ENCODE measurements around the gene ALG12. TPM values are rescaled to one million over a fixed set of nuclear protein-coding genes. Genes with fewer than 3 reads are reported as not detected.

ALG12 gene
- total and polyA plus RNA-seq, 2 of the 13 experiments (the other 11 are each of a cell fraction or from before 2014, with no cell fraction given): 7.8 to 15.8 TPM

DNA sequence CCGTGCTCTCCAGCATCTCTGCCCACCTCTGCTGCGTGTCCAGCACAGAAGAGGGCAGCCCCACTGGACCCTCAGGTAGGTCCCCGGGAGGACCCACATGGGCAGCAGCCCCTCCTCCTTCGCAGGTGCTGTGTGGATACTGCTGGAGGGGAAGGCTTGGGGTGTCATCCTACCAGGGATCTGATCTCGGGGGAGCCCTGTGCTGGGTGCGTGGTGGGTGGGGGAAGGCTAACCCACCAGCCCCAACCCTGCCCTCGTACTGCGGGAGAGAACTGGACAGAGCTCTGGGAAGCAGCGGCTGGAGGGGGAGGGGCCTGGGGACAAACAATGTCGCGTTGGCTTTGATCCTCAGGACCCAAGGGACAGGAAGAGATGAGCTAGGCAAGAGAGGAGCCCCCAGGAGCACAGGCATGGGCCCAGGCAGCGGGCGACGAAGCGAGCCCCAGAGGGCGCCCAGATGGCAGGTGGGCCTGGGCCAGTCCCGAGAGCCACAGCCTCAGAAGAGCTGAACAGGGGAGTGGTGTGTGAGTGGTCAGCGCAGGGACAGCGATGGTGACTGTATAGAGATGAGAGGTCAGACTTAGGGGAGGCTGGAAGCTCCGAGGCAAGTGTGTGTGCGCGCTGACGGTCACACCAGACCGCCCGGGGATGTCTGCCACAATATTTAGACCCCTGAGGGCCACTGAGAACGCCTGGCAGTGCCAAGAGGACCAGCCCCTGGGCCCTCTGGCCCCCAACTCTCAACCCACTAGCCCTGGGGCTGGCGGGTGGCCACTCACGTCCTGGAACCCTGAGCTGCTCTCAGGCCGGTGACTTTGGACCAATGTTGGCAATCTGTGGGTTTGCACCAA lies 40.9 kb upstream of the ALG12 start (continued):
- TF ChIP-seq, protein P1, sequence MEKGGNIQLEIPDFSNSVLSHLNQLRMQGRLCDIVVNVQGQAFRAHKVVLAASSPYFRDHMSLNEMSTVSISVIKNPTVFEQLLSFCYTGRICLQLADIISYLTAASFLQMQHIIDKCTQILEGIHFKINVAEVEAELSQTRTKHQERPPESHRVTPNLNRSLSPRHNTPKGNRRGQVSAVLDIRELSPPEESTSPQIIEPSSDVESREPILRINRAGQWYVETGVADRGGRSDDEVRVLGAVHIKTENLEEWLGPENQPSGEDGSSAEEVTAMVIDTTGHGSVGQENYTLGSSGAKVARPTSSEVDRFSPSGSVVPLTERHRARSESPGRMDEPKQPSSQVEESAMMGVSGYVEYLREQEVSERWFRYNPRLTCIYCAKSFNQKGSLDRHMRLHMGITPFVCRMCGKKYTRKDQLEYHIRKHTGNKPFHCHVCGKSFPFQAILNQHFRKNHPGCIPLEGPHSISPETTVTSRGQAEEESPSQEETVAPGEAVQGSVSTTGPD (CRISPR knock-in tag; IDR thresholded peaks at IDR 0.05): no peak
- TF ChIP-seq ZNF496 (CRISPR knock-in tag; IDR thresholded peaks at IDR 0.05; ENCODE audit: insufficient replicate concordance) (no peak), RXRA (CRISPR knock-in tag; IDR thresholded peaks at IDR 0.05) (no peak), TCF7L2 (IDR thresholded peaks at IDR 0.05; ENCODE audit: low read depth, low read length) (no peak), KDM4B (CRISPR knock-in tag; IDR thresholded peaks at IDR 0.05) (no peak), ZSCAN25 (CRISPR knock-in tag; IDR thresholded peaks at IDR 0.05) (peak; percentile 78), PTBP1 (IDR thresholded peaks at IDR 0.05; ENCODE audit: low read depth, low read length, poor library complexity, severe bottlenecking) (no peak), ZNF343 (CRISPR knock-in tag; IDR thresholded peaks at IDR 0.05) (peak; percentile 13; the same call in 1 of the 2 replicates), KLF11 (CRISPR knock-in tag; IDR thresholded peaks at IDR 0.05) (0 out of 2 replicates have a peak, but pooled peaks have one; percentile 30), STAG1 (CRISPR knock-in tag; IDR thresholded peaks at IDR 0.05) (0 out of 2 replicates have a peak, but pooled peaks have one; percentile 16), ZNF530 (CRISPR knock-in tag; IDR thresholded peaks at IDR 0.05; ENCODE audit: low read depth) (no peak), GTF2F1 (IDR thresholded peaks at IDR 0.05; ENCODE audit: low read length) (no peak), U2AF1 (optimal IDR thresholded peaks at IDR 0.05; ENCODE audit: low read depth, low read length) (no peak), NR3C1 (CRISPR knock-in tag; IDR thresholded peaks at IDR 0.05) (no peak), ZNF567 (CRISPR knock-in tag; IDR thresholded peaks at IDR 0.05; ENCODE audit: borderline replicate concordance) (no peak), ZSCAN30 (CRISPR knock-in tag; IDR thresholded peaks at IDR 0.05) (no peak)
- TF ChIP-seq, protein P2, sequence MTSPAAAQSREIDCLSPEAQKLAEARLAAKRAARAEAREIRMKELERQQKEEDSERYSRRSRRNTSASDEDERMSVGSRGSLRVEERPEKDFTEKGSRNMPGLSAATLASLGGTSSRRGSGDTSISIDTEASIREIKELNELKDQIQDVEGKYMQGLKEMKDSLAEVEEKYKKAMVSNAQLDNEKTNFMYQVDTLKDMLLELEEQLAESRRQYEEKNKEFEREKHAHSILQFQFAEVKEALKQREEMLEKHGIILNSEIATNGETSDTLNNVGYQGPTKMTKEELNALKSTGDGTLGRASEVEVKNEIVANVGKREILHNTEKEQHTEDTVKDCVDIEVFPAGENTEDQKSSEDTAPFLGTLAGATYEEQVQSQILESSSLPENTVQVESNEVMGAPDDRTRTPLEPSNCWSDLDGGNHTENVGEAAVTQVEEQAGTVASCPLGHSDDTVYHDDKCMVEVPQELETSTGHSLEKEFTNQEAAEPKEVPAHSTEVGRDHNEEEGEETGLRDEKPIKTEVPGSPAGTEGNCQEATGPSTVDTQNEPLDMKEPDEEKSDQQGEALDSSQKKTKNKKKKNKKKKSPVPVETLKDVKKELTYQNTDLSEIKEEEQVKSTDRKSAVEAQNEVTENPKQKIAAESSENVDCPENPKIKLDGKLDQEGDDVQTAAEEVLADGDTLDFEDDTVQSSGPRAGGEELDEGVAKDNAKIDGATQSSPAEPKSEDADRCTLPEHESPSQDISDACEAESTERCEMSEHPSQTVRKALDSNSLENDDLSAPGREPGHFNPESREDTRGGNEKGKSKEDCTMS (CRISPR knock-in tag; conservative IDR thresholded peaks at IDR 0.05): no peak
- TF ChIP-seq, protein P3, sequence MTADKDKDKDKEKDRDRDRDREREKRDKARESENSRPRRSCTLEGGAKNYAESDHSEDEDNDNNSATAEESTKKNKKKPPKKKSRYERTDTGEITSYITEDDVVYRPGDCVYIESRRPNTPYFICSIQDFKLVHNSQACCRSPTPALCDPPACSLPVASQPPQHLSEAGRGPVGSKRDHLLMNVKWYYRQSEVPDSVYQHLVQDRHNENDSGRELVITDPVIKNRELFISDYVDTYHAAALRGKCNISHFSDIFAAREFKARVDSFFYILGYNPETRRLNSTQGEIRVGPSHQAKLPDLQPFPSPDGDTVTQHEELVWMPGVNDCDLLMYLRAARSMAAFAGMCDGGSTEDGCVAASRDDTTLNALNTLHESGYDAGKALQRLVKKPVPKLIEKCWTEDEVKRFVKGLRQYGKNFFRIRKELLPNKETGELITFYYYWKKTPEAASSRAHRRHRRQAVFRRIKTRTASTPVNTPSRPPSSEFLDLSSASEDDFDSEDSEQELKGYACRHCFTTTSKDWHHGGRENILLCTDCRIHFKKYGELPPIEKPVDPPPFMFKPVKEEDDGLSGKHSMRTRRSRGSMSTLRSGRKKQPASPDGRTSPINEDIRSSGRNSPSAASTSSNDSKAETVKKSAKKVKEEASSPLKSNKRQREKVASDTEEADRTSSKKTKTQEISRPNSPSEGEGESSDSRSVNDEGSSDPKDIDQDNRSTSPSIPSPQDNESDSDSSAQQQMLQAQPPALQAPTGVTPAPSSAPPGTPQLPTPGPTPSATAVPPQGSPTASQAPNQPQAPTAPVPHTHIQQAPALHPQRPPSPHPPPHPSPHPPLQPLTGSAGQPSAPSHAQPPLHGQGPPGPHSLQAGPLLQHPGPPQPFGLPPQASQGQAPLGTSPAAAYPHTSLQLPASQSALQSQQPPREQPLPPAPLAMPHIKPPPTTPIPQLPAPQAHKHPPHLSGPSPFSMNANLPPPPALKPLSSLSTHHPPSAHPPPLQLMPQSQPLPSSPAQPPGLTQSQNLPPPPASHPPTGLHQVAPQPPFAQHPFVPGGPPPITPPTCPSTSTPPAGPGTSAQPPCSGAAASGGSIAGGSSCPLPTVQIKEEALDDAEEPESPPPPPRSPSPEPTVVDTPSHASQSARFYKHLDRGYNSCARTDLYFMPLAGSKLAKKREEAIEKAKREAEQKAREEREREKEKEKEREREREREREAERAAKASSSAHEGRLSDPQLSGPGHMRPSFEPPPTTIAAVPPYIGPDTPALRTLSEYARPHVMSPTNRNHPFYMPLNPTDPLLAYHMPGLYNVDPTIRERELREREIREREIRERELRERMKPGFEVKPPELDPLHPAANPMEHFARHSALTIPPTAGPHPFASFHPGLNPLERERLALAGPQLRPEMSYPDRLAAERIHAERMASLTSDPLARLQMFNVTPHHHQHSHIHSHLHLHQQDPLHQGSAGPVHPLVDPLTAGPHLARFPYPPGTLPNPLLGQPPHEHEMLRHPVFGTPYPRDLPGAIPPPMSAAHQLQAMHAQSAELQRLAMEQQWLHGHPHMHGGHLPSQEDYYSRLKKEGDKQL (CRISPR knock-in tag; IDR thresholded peaks at IDR 0.05; ENCODE audit: low read depth): no peak
- TF ChIP-seq, protein P4, sequence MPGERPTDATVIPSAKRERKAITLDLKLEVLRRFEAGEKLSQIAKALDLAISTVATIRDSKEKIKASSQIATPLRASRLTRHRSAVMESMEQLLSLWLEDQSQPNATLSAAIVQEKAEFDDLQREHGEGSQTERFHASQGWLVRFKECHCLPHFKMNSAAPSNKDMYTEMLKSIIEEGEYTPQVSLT (CRISPR knock-in tag; IDR thresholded peaks at IDR 0.05; ENCODE audit: borderline replicate concordance, low read depth): no peak
- TF ChIP-seq, protein P5, sequence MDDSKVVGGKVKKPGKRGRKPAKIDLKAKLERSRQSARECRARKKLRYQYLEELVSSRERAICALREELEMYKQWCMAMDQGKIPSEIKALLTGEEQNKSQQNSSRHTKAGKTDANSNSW (CRISPR knock-in tag; IDR thresholded peaks at IDR 0.05; ENCODE audit: borderline replicate concordance): no peak
